IPS DF 19.7 (cell line): ENCODE results near the gene SESN2.

Source experiments
- DNase-seq: peaks from one replicate; pipeline ENCODE4 v3.0.0-alpha.2; 2013; ENCODE audit warnings: low read depth, low spot score

The SESN2 gene

GRCh38 chr1:28249013-28249865 lies 10.1 kb upstream of the SESN2 start:
- DNase-seq: no peak

GRCh38 chr1:28249866-28250295 lies 9.4 kb upstream of the SESN2 start:
- DNase-seq: no peak

GRCh38 chr1:28256197-28256827 lies 3.0 kb upstream of the SESN2 start:
- DNase-seq: no peak

- no peak for DNase-seq
These were observed 1.6 kb upstream of the SESN2 start for GRCh38 chr1:28257736-28258135.

- DNase-seq: no peak
These were observed 578 bp upstream of the SESN2 start for GRCh38 chr1:28258628-28259251.

GRCh38 chr1:28259934-28260802 lies 850 bp downstream of the SESN2 start:
- peak; percentile 80 for DNase-seq

- DNase-seq: no peak
These were observed 1.5 kb downstream of the SESN2 start for GRCh38 chr1:28260803-28261174.

GRCh38 chr1:28264897-28265296 lies 5.6 kb downstream of the SESN2 start:
- DNase-seq: no peak

GRCh38 chr1:28265577-28265976 lies 6.3 kb downstream of the SESN2 start:
- no peak for DNase-seq

GRCh38 chr1:28266920-28267322 lies 7.6 kb downstream of the SESN2 start:
- no peak for DNase-seq

GRCh38 chr1:28267633-28268032 lies 8.3 kb downstream of the SESN2 start:
- no peak for DNase-seq

GRCh38 chr1:28269529-28269928 lies 10.2 kb downstream of the SESN2 start:
- no peak for DNase-seq

- no peak for DNase-seq
These were observed 13.0 kb downstream of the SESN2 start for GRCh38 chr1:28272215-28272852.

- no peak for DNase-seq
These were observed 14.0 kb downstream of the SESN2 start for GRCh38 chr1:28273216-28273860.

GRCh38 chr1:28278763-28279162 lies 19.4 kb downstream of the SESN2 start:
- DNase-seq: no peak

GRCh38 chr1:28279721-28280120 lies 20.4 kb downstream of the SESN2 start:
- DNase-seq: no peak

GRCh38 chr1:28280501-28280900 lies 21.2 kb downstream of the SESN2 start:
- DNase-seq: no peak

GRCh38 chr1:28280977-28281381 lies 21.7 kb downstream of the SESN2 start:
- no peak for DNase-seq

GRCh38 chr1:28281608-28282425 lies 22.5 kb downstream of the SESN2 start:
- DNase-seq: no peak
